ENCODE measurements around the gene TUFM.
"Not testable (repeated sequence)": the region's sequence is repeated elsewhere in the genome, so short reads cannot be mapped to it uniquely, and the experiment has no call there.

Gene TUFM

DNA sequence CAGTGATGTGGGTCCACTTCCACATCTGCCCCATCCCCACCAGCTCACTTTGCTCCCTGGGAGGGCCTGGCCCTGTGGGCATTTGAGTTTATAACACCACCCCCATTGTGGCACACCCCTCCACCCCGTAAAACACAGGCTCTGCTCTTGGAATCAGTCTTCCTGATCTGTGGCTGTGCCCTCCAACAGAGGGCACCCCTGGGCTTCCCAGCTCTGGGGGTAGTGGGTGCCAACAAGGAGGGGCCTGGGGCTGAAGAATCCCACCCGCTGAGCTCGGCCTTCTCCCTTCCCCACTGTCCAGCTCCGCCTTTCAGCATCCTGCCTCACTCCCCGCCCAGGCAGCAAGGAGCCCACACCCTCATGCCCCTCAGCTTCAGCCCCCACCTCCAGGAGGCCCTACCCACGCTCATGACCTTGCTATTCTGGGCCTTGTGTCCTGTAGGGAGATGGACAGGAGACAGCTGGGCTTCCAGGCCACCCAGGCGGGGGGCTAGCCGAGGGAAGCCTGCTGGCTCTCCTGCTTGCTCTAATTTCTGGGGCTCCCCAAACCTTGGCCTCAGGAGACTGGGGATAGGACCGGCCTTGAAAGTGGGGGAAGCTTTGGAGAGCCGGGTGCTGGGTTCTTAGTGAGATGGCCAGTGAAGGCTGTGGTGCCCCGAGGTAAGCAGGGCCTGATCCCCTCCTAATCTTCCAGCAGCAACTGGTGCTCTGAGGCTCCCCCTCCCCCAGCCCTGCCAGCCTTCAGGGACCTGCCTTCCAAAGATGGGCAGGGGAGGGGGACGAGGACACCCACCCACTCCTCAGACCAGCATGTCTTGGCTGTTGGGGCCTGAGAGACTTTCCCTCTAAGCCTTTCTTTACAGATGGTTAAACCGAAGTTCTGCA lies 29.2 kb upstream of the TUFM start:
- DNase-seq = no peak

DNA sequence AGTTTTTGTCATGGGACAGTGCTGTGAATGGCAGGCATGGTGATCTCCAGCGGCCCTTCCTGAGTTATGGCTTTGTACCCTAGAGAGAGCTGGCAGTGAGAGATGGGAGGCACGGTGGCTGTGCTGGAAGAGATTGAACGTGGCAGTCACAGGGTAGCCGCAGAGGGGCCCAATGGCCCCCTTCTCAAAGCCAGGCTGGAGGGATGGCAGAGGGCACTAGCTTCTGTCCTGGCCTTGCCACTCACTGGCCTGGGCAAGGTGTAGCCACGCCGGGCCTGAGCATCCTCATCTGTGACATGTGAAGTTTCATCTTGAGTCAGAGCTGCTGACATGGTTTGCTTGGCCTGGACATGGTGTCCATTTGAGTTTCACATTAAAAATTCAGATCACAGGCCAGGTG lies 28.3 kb upstream of the TUFM start:
- DNase-seq = no peak

DNA sequence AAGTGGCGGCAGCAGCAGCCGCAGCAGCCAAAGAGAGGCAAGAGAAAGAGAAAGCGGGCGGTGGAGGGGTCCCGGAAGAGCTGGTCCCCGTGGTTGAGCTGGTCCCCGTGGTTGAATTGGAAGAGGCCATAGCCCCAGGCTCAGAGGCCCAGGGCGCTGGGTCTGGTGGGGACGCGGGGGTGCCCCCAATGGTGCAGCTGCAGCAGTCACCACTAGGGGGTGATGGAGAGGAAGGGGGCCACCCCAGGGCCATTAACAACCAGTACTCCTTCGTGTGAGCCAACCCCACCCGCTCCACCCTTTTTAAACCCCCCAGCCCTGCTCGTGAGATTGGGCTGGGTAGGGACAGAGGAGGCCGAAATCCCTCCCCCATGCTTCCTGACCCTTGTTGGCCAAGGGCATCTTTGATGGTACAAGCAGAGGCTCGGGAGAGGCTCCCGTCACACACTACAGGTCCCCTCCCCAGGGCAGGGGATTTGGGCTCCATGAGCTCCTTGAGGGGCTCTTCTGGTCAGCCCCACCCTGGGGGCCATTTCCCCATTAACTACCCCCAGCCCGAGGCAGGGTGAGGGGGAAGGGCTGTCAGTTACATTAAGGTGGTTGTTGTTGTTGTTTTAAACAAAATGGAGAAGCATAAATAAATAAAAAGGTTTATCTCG lies 27.5 kb upstream of the TUFM start:
- DNase-seq = peak; percentile 56 to 72

DNA sequence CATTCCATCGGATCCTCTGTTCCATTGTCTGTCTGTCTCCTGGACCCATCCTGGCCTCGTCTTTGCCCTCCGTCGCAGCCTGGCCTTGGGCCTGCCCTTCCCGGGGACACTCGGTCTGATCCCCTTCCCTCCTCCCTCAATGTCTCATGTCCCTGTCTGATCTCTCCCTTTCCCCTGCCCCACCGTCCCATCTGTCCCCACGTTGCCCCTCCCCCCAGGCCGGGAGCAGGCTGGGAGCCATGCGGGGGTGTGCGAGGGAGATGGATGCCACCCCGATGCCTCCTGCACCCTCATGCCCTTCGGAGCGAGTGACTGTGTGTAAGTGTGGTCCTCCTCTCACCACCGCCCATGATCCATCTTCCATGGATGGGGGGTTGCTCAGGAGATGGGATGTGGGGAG lies 26.8 kb upstream of the TUFM start:
- no peak for DNase-seq

DNA sequence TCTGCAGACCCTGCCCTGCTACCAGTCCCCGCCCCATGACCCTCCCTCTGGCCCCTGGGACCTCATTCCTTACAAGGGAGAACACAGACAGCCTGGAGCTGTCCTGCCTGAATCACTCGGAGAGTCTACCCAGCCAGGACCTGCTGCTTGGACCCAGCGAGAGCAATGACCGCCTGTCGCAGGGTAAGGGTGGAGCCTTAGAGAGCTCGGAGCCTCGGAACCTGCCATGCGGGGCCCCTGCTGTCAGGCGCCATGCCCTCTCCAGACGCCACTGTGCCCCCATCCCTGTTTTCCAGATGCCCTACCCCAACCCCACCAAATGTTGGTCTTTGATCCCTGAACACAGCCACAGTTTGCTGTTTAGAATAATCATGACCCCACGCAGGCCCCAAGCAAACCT lies 23.1 kb upstream of the TUFM start:
- no peak for DNase-seq

DNA sequence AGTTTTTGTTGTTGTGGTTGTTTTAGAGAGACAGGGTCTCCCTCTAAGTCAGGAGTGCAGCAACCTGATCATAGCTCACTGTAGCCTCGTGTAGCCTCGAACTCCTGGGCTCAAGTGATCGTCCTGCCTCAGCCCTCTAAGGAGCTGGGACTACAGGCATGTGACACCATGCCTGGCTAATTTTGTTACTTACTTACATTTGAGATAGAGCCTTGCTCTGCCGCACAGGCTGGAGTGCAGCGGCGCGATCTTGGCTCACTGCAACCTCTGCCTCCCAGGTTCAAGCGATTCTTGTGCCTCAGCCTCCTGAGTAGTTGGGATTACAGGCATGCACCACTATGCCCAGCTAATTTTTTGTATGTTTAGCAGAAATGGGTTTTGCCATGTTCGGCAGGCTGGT lies 21.5 kb upstream of the TUFM start:
- DNase-seq = not testable (repeated sequence)

DNA sequence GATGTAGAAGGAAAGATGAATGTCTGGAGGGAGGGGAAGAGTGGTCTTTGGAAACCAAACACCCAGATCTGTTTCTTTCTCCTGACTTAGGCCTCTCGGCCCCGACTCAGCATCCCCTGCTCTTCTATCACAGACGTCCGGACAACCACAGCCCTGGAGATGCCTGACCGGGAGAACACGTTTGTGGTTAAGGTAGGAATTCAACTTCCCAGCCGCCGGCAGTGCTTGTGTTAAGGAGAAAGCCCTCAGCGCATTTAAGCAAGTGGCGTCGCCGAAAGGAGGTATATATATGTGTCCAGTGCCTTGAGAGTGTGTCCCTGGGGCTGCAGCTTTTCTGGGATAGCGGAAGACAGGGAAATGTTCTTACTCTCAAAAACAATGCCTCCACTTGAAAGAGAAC lies 21.1 kb upstream of the TUFM start:
- DNase-seq = no peak

DNA sequence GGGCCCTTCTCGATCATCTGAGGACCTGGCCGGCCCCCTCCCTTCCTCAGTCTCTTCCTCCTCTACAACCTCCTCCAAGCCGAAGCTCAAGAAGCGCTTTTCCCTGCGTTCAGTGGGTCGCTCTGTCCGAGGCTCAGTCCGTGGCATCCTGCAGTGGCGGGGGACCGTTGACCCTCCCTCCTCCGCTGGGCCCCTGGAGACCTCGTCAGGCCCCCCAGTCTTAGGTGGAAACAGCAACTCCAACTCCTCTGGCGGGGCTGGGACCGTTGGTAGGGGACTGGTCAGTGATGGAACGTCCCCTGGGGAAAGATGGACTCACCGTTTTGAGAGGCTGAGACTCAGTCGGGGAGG lies 20.3 kb upstream of the TUFM start:
- no peak for DNase-seq

DNA sequence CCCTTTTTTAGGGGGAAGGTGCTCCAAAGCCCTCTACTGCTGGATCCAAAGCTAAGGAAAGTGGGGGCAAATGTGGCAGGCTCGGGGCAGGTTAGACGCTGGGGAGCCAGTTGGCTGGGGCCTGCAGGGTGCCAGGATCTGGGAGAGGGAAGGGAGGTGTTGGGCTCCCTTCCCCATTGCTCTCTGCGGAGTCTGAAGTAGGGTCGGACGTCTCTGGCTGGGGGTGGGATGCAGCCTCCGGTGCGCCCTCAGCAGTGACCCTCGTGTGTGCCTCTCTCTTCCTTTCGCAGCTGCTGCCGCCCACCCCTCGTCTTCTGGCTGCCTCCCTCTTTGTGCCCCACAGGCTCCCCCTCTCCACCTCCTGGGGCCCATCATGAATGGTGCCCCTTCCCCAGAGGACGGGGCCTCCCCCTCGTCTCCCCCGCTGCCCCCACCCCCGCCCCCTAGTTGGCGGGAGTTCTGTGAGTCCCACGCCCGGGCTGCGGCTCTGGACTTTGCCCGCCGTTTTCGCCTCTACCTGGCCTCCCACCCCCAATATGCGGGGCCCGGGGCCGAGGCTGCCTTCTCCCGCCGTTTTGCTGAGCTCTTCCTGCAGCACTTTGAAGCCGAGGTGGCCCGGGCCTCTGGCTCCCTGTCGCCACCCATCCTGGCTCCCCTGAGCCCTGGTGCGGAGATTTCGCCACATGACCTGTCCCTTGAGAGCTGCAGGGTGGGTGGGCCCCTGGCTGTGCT lies 19.7 kb upstream of the TUFM start:
- DNase-seq = no peak

DNA sequence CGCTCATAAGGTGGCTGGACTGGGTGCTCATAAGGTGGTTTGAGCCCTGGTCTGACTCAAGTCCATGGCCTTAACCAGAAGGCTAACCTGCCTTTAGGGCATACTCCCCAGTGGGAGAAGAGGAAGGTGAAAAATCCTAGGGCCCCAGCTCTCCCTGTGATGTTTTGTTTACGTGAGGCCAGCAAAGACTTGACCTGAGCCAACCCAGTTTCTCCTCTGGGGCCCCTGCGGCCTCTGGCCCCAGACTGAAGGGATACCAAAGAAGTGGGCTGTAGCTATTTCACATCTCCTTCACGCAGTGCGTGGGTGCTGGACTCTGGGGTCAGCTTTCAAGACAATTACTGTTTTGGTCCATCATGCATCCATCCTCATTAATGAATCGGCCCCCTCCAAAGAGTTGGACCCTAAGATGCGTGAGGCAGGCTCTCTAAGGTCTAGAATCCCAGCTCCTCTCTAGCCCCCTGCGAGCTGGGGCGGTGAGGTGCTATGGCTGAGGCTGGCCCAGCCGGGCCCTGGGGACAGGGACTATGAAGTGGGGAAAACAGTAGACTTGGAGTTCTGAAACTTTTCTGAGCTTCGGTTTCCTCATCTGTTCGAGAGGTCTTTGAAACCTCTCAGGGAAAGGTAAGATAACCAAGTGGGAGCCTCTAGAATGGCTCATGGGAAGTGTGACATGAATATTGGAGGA lies 19.0 kb upstream of the TUFM start:
- no peak for DNase-seq

DNA sequence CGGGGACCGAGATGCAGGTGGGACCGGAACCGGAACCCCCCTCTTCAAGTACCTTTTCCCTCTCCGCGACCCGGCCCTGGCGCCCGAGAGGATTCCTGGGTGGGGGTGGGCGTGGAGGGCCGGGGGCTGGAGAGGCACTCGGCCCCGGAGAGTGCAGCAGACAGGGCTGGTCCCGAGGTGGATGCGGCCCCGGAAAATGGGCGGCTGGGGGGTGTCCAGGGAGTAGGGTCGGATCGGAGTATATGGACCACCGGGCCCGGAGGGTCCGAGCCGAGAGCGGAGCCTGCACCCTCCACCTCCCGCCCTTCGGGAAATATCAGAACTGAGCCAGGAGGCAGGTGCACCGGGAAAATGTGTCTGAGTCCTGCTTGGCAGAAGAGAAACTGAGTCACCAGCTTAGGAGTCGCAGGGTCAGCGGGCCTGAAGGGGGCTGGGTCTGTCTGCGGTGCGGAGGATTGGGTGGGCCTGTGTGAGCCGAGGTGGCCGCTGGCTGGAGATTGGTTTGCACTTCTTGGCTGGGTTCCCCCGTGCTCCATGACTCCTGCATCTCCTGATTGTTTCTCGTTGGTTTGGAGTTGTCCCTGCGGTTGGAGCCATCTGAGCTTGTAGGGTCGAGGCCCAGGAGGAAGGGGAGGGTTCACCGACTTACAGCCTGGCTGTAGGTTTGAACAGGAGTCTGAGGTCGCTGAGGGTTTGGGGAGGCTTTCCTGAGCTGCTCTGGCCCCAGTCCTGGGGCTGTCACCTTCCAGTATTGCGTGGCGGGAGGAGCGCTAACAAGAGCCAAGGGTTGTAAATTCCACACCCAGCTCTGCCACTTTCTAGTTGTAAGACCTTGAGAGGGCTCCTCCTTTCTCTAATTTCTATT lies 18.0 kb upstream of the TUFM start:
- DNase-seq = peak in 1 of 2 donors; percentile 37

DNA sequence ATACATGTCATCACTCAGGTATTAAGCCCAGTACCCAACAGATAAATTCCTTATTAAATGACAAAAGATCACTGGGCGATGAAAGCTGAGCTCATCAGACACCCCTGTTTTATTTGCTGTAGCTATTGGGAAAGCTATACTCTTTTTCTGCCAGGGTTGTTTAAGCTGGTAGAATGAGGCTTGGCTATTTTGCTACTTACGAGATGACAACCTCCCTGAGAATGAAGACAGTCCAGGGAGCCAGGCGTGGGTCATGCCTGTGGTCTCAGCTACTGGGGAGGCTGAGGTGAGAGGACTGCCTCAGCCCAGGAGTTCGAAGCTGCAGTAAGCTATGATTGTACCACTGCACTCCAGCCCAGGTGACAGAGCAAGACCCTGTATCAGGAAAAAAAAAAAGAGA lies 13.2 kb upstream of the TUFM start:
- DNase-seq = no peak

DNA sequence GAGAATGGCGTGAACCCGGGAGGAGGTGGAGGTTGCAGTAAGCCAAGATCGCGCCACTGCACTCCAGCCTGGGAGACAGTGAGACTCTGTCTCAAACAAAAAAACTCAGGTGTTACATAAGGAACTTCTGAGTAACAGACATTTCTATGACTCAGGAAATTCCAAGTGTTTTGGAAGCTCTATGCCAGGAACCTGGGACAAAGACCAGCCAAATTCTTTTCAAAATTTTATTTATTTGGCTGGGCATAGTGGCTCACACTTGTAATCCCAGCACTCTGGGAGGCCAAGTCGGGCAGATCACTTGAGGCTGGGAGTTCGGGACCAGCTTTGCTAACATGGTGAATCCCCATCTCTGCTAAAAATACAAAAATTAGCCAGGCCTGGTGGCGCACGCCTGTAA lies 12.3 kb upstream of the TUFM start:
- no peak for DNase-seq

DNA sequence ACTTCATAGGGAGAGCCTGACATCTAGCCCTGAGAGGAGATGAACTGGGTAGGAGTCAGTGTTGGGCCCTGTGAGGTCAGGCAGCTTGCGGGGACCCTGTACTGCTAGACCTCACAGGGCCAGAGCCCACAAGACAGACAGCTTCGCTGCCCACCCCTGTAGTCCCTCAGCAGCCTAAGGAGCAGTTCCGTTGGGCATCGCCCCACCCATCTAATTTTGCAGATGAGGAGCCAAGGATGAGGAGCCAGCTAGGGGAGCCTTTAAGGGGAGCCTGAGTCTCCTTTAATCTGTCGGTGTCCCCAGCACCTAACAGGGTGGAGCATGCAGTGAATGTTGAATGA lies 755 bp upstream of the TUFM start:
- no peak for DNase-seq

DNA sequence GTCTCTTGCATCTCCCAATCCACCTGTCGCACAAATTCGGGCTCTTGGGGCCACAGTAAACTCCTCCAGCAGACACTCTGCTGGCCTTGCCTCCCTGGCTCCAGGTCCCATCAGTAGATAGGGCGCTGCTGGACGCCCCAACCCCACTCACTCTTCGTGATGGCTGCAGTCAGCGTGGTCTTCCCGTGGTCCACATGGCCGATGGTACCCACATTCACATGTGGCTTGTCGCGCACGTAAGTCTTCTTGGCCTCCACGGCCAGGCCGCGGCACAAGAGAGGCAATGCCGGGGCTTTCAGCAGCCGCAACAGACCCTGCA lies 428 bp downstream of the TUFM start:
- no peak for DNase-seq

DNA sequence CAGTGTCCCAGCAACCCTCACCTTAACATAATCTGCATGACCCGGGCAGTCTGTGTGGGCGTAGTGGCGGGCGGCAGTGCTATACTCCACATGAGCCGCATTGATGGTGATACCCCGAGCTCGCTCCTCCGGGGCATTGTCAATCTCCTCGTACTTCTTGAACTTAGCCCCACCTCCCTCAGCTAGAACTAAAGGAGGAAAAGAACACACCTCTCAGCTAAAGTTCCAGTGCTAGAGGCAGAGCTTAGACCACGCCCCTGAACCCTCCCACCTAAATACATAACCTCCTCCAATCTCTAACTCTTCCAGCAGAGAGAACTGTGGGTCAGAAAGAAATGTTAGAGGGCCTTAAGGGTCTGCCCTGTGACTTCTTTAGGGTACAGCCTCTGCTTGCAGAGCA lies 855 bp downstream of the TUFM start:
- DNase-seq = peak in 1 of 2 donors; percentile 30

DNA sequence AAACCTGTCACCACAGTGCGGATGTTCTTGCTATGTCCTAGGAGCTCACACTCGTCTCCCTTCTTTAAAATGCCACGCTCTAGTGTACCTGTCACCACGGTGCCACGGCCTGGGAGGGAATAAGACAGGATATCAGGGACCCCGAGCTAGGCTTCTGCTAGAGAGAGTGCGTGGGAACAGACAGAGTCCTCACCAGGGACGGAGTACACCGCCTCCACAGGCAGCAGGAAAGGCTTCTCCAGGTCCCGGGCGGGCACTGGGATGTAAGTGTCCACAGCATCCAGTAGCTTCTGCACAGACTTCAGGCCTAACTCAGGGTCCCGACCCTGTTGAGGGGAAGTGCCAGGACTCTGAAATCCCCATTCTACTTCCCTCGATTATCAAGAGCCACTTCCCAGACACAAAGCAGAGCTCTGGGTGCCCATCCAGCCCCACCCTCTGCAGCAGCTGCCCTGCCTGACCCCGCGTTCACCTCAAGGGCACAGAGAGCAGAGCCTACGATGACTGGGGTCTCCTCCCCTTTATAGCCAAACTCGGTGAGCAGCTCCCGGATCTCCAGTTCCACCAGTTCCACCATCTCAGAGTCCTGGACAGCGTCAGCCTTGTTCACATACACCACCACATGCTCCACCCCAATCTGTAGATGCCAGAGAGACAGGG lies 1.8 kb downstream of the TUFM start:
- no peak for DNase-seq

DNA sequence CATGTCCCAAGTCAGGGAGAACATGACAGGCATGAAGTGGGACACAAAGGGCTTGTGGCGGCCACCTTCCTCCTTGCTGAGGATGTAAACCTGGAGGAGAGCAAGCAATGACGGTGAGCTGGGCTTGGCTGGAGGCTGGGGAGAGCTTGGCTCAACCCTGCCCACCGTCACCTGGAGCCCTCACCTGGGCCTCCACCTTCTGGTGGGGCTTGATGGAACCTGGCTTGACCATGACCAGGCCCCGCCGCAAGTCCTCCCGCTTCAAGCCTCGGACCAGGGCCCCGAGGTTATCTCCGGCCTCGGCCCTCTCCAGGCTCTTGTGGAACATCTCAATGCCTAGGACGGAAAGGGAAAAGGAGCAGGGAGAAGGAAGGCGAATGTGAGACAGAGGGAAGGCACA lies 2.4 kb downstream of the TUFM start:
- no peak for DNase-seq

DNA sequence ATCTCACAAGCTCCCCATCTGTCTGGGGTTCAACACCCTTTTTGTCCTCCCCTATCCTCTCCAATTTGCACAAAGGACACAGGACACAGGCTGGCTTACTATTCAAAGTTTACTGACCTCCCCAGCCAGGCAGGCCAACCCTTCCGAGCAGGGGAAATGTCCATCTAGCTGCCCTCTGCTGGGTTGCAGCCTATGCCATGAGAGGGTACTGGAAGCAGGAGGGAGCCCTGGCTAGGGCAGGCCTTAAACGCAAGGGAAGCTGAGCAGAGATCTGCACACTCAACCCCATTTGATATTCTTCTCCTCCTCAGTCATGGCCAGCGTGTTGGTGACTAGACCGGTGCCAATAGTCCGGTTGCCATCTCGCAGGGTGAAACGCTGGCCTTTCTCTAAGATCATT lies 3.5 kb downstream of the TUFM start:
- no peak for DNase-seq

DNA sequence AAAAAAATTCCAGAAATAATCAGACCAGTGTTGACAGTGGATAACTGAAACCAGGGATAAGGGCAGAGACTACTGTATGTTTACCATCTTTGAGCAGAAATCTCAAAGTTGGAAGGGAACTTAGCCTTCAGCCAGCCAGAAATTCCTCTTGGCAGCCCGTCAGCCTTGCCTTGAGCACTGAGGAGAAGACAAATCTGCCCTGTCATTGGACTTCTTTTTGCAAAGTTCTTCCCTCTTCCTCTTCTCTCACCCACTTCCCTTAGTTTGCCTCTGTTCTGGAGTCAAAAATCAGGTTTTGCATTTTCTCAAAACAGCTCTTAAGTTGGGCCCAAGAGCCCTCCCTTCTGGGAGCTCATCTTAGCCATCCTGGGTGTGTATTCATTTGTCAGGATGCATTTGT lies 6.2 kb downstream of the TUFM start:
- no peak for DNase-seq

DNA sequence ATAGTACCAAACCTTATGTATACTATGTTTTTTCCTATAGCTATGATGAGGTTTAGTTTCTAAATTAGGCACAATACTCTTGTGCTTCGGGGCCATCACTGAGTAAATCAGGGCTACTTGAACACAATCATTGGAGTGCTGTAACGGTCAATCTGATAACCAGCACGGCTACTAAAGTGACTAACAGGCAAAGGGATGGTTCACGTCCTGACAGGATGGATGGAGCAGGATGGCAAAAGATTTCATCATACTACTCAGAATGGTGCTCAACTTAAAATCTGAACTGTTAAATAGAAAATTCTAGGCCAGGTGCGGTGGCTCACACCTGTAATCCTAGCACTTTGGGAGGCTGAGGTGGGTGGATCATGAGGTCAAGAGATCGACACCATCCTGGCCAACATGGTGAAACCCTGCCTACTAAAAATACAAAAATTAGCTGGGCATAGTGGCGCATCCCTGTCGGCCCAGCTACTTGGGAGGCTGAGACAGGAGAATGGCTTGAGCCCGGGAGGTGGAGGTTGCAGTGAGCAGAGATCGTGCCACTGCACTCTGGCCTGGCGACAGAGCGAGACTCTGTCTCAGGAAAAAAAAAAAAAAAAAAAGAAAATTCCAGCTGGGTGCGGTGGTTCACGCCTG lies 7.0 kb downstream of the TUFM start:
- no peak for DNase-seq

DNA sequence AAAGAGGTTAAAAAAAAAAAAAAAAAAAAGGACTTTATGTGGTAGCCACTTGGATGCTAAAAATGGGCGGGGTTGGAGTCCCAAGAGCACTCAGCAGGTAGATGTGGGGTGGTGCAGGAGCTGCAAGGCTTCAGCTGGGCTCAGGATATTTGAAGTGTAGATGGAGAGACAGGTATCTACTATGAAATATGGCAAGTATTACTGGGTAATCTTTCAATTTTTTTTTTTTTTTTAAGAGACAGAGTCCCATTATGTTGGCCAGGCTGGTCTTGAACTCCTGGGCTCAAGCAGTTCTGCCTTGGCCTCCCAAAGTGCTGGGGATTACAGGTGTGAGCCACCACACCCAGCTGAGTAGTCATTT lies 7.6 kb downstream of the TUFM start:
- no peak for DNase-seq
